IMR-90 (cell line): ENCODE measurements around the gene RAD51B. TPM values are rescaled to one million over a fixed set of nuclear protein-coding genes. Genes with fewer than 3 reads are reported as not detected.

Experiments
- ATAC-seq: fragments of 200-7000 bp; cut with Tn5 transposase; 2 replicates; pipeline ENCODE4 v1.9.1; 2020; ENCODE audit warnings: low read depth, mild to moderate bottlenecking, moderate library complexity
- BruUV-seq: library from RNA; stranded (reverse); fragments of 400-500 nt; replicated peaks from 2 replicates; lab custom pipeline; 2021; lab: Mats Ljungman, UMichigan
- CTCF ChIA-PET: fragments of 300-600 bp; formaldehyde crosslinking; extraction: SDS; loops from one replicate; lab custom pipeline; 2021; ENCODE audit warnings: antibody characterized with exemption; lab: Yijun Ruan, JAX
- POLR2A ChIA-PET: fragments of 300-600 bp; sonication (Branson Sonifier 250); formaldehyde crosslinking; loops from one replicate; lab custom pipeline; 2022; ENCODE audit warnings: antibody characterized with exemption; ENCODE audit not compliant: unreplicated experiment; lab: Charles Lee
- DNase-seq: peaks from one replicate; pipeline ENCODE4 v3.0.0; 2013
- H2AFZ ChIP-seq: replicated peaks from 2 replicates; pipeline ENCODE3; 2013; ENCODE audit warnings: low read length, mild to moderate bottlenecking; ENCODE audit not compliant: poor library complexity
- H2AK5ac ChIP-seq: 2 replicates; pipeline ENCODE4 v1.6.1; 2013; ENCODE audit warnings: low read depth, low read length, inconsistent platforms
- H2AK9ac ChIP-seq: replicated peaks from 2 replicates; pipeline ENCODE3; 2013; ENCODE audit warnings: mild to moderate bottlenecking, low read depth, low read length, moderate library complexity; ENCODE audit not compliant: poor library complexity
- H2BK120ac ChIP-seq: 2 replicates; pipeline ENCODE4 v1.6.1; 2013; ENCODE audit warnings: low read depth, low read length, inconsistent platforms
- H2BK15ac ChIP-seq: 3 replicates; pipeline ENCODE4 v1.6.1; 2013; ENCODE audit warnings: low read depth, low read length, inconsistent platforms
- H2BK20ac ChIP-seq: 2 replicates; pipeline ENCODE4 v1.6.1; 2013; ENCODE audit warnings: low read depth, mild to moderate bottlenecking, inconsistent platforms, low read length, moderate library complexity
- H2BK5ac ChIP-seq: 2 replicates; pipeline ENCODE4 v1.6.1; 2013; ENCODE audit warnings: mild to moderate bottlenecking, low read depth, low read length, inconsistent platforms; ENCODE audit not compliant: poor library complexity, severe bottlenecking
- H3K14ac ChIP-seq: replicated peaks from 2 replicates; pipeline ENCODE4 v1.6.1; 2013; ENCODE audit warnings: low read depth, low read length, inconsistent platforms
- H3K18ac ChIP-seq: 2 replicates; pipeline ENCODE4 v1.6.1; 2013; ENCODE audit warnings: low read depth, low read length, control low read depth
- H3K23ac ChIP-seq: 2 replicates; pipeline ENCODE4 v1.6.1; 2013; ENCODE audit warnings: low read depth, low read length, inconsistent platforms
- H3K27ac ChIP-seq: 2 replicates; pipeline ENCODE4 v1.5.1; 2013; ENCODE audit warnings: mild to moderate bottlenecking, control low read depth, low read length; ENCODE audit not compliant: insufficient read depth
- H3K27me3 ChIP-seq: 2 replicates; pipeline ENCODE4 v1.6.1; 2013; ENCODE audit warnings: low read length; ENCODE audit not compliant: control insufficient read depth, insufficient read depth
- H3K36me3 ChIP-seq: 2 replicates; pipeline ENCODE4 v1.6.1; 2013; ENCODE audit warnings: low read length, mixed read lengths; ENCODE audit not compliant: control insufficient read depth, insufficient read depth
- H3K4ac ChIP-seq: 2 replicates; pipeline ENCODE4 v1.6.1; 2013; ENCODE audit warnings: low read depth, low read length, inconsistent platforms
- H3K4me1 ChIP-seq: 2 replicates; pipeline ENCODE4 v1.6.1; 2013; ENCODE audit warnings: low read length, mixed read lengths; ENCODE audit not compliant: control insufficient read depth, insufficient read depth
- H3K4me2 ChIP-seq: 2 replicates; pipeline ENCODE4 v1.6.1; 2013; ENCODE audit warnings: low read depth, mild to moderate bottlenecking, control low read depth, low read length, moderate library complexity
- H3K4me3 ChIP-seq: 2 replicates; pipeline ENCODE4 v1.5.1; 2013; ENCODE audit warnings: low read depth, mild to moderate bottlenecking, control low read depth, low read length, moderate library complexity; ENCODE audit not compliant: insufficient read depth
- H3K56ac ChIP-seq: 2 replicates; pipeline ENCODE4 v1.6.1; 2013; ENCODE audit warnings: low read length, inconsistent platforms; ENCODE audit not compliant: insufficient read depth; ENCODE audit errors: extremely low read depth
- H3K79me1 ChIP-seq, 2 experiments: 2 replicates each; pipeline ENCODE4 v1.6.1; 2013; ENCODE audit warnings: low read length in 2 of 2, inconsistent platforms in 1 of 2, low read depth in 1 of 2
- H3K9ac ChIP-seq: 2 replicates; pipeline ENCODE4 v1.6.1; 2013; ENCODE audit warnings: low read depth, low read length, control low read depth
- H3K9me1 ChIP-seq: 2 replicates; pipeline ENCODE4 v1.6.1; 2013; ENCODE audit warnings: low read length, inconsistent platforms; ENCODE audit not compliant: insufficient read depth
- H3K9me3 ChIP-seq: 2 replicates; pipeline ENCODE4 v1.6.1; 2013; ENCODE audit warnings: low read length; ENCODE audit not compliant: control insufficient read depth, insufficient read depth
- H4K20me1 ChIP-seq: 2 replicates; pipeline ENCODE4 v1.6.1; 2013; ENCODE audit warnings: low read length, inconsistent platforms; ENCODE audit not compliant: insufficient read depth
- H4K5ac ChIP-seq: 2 replicates; pipeline ENCODE4 v1.6.1; 2013; ENCODE audit warnings: mild to moderate bottlenecking, low read depth, low read length, control low read depth
- H4K8ac ChIP-seq, 2 experiments: 2 replicates each; pipeline ENCODE4 v1.6.1; 2013; ENCODE audit warnings: low read depth in 2 of 2, low read length in 2 of 2, control low read depth in 1 of 2, inconsistent platforms in 1 of 2
- H4K91ac ChIP-seq: 2 replicates; pipeline ENCODE4 v1.6.1; 2013; ENCODE audit warnings: low read depth, low read length, inconsistent platforms; ENCODE audit not compliant: insufficient read depth
- CEBPB ChIP-seq: IDR thresholded peaks from 2 replicates; pipeline ENCODE4 v1.6.1; 2012; ENCODE audit warnings: low read depth, low read length, improper control_type of control experiment
- ELK1 ChIP-seq: fragments of 150-350 bp; IDR thresholded peaks from 2 replicates; pipeline ENCODE4 v1.6.1; 2016; ENCODE audit warnings: low read depth, mild to moderate bottlenecking, low read length, moderate library complexity, borderline replicate concordance
- WGBS, 2 experiments: methylation state at CpG; one replicate each; pipeline versions ENCODE4 v1.1.5 to v1.1.7; 2013; ENCODE audit warnings: missing lambda C conversion rate in 2 of 2; ENCODE audit not compliant: insufficient read length in 1 of 2; ENCODE audit errors: extremely low coverage in 2 of 2; 5-methylcytosine and 5-hydroxymethylcytosine counted together
- dilution Hi-C: fragments of 300-500 bp; cut with HindIII; formaldehyde crosslinking; loops from one replicate; pipeline ENCODE4 v1.14.3; 2018; ENCODE audit warnings: low sequenced_read_pairs; ENCODE audit not compliant: unreplicated experiment
- in situ Hi-C: fragments of 300-500 bp; cut with MboI; formaldehyde crosslinking; loops from 3 replicates; pipeline ENCODE4 v1.14.3; 2019; ENCODE audit warnings: low sequenced_read_pairs, inconsistent platforms, mixed read lengths
- intact Hi-C: fragments of 100-400 bp; cut with micrococcal nuclease; formaldehyde crosslinking; loops from 2 replicates; pipeline ENCODE4 v1.10.0; 2022
- polyA plus RNA-seq, 3 experiments: library from polyadenylated mRNA; depleted of rRNA; stranded (reverse); fragments of >200 nt; gene quantifications; 2 replicates each; pipeline ENCODE4 v1.2.3, GENCODE V29; 2012; ENCODE audit warnings: low replicate concordance in 1 of 3
- total RNA-seq: library from RNA; depleted of rRNA; stranded (reverse); fragments of >200 nt; gene quantifications from 2 replicates; pipeline ENCODE4 v1.2.3, GENCODE V29; 2012

The RAD51B gene
- total and polyA plus RNA-seq, 2 of the 4 experiments (the other 2 are of a cell fraction): 5.1 to 18.8 TPM

GRCh38 chr14:68148276-68148675 lies 328.7 kb downstream of the RAD51B start:
- Histone ChIP-seq H3K14ac (no peak overlapping the region), H3K36me3 (no peaks in the 10 kb centered on the region), H3K18ac (peak overlapping the region; percentile 47; the same call in 1 of the 2 replicates), H4K20me1 (no peaks in the 10 kb centered on the region), H2BK15ac (no peak overlapping the region; the same call in 2 of the 3 replicates), H3K4me3 (no peak overlapping the region), H3K4me1 (peaks cover 14% of the 10 kb centered on the region), H2AFZ (no peak overlapping the region), H2BK120ac (peak overlapping the region; percentile 26; the same call in 1 of the 2 replicates), H3K23ac (no peak overlapping the region), H3K4me2 (no peak overlapping the region), H2AK9ac (no peak overlapping the region), H2BK20ac (peak overlapping the region; percentile 40; the same call in 1 of the 2 replicates), H3K27me3 (no peaks in the 10 kb centered on the region), H3K56ac (no peak overlapping the region), H3K27ac (no peak overlapping the region), H3K79me1 (0 out of 4 replicates have a peak, but pooled peaks cover 0 to 7% of the 10 kb centered on the region in 2 experiments), H4K91ac (no peak overlapping the region), H2AK5ac (no peak overlapping the region; the same call in 1 of the 2 replicates), H2BK5ac (no peak overlapping the region), H3K9ac (no peak overlapping the region), H3K9me1 (peaks cover 7% of the 10 kb centered on the region; the same call in 1 of the 2 replicates), H3K4ac (no peak overlapping the region), H3K9me3 (no peaks in the 10 kb centered on the region; the same call in 1 of the 2 replicates), H4K8ac (no peak overlapping the region), H4K5ac (no peak overlapping the region)
- dilution Hi-C loops: no loop called here
- POLR2A ChIA-PET: no interaction called here
- DNase-seq (peak; percentile 55), ATAC-seq (no peak)
- BruUV-seq: no TSS peak
- intact Hi-C loops: loop anchor here (2.0 to 10.0 kb wide), 4 partner anchors 19 to 647 kb away; partner anchors contain the start of gene ZFP36L1
- WGBS, 2 experiments: no CpG with 5 or more reads among the region's 3 CpGs
- in situ Hi-C loops: loop anchor here (5.0 kb wide), 1 partner anchor 84 kb away; no protein-coding TSS in a partner anchor
- TF ChIP-seq CEBPB: peak; percentile 54; the same call in 1 of the 2 replicates
- TF ChIP-seq ELK1: no peak
- CTCF ChIA-PET: no interaction called here
